GM12878 (cell line): ENCODE measurements around the gene GTF3C1. TPM values are rescaled to one million over a fixed set of nuclear protein-coding genes. Genes with fewer than 3 reads are reported as not detected.

Experiments
- ATAC-seq: fragments of 200-7000 bp; cut with Tn5 transposase; 3 replicates; pipeline ENCODE4 v1.9.1; 2020; ENCODE audit warnings: mild to moderate bottlenecking, moderate library complexity
- BruUV-seq: library from RNA; stranded (reverse); fragments of 400-500 nt; replicated peaks from 2 replicates; lab custom pipeline; 2021; lab: Mats Ljungman, UMichigan
- CTCF ChIA-PET: fragments of 300-600 bp; sonication (Branson Sonifier 250); formaldehyde crosslinking; extraction: SDS; loops from one replicate; lab custom pipeline; 2021; ENCODE audit warnings: inconsistent platforms; lab: Yijun Ruan, JAX
- POLR2A ChIA-PET: fragments of 350-600 bp; formaldehyde crosslinking; extraction: SDS; loops from one replicate; lab custom pipeline; 2021; ENCODE audit warnings: inconsistent platforms; lab: Charles Lee
- RAD21 ChIA-PET: fragments of 300-600 bp; sonication (Branson Sonifier 250); formaldehyde crosslinking; loops from one replicate; lab custom pipeline; 2023; ENCODE audit warnings: antibody characterized with exemption; ENCODE audit not compliant: unreplicated experiment; lab: Charles Lee
- SMC1A ChIA-PET: fragments of 300-600 bp; sonication (Branson Sonifier 250); formaldehyde crosslinking; loops from one replicate; lab custom pipeline; 2023; ENCODE audit not compliant: unreplicated experiment, uncharacterized antibody; lab: Charles Lee
- DNase-seq: peaks from one replicate; pipeline ENCODE4 v3.0.0-alpha.2; 2011; ENCODE audit warnings: low read depth, low spot score
- FAIRE-seq: peaks from 3 replicates; lab custom pipeline; 2011; peaks lifted over from hg19 to GRCh38; lab: Jason Lieb, UNC
- H2AFZ ChIP-seq: 2 replicates; pipeline ENCODE4 v1.6.0; 2011; ENCODE audit warnings: low read depth, low read length, control low read depth; ENCODE audit not compliant: control insufficient read depth
- H3K27ac ChIP-seq: 2 replicates; pipeline ENCODE4 v1.5.1; 2011; ENCODE audit warnings: control low read depth; ENCODE audit not compliant: control insufficient read depth, insufficient read depth
- H3K27me3 ChIP-seq, 2 experiments: replicated peaks in 1 of 2; 2 replicates each; pipeline versions ENCODE4 v1.6.0 to v1.6.1; 2011; ENCODE audit warnings: low read length in 1 of 2; ENCODE audit not compliant: control insufficient read depth in 2 of 2, insufficient read depth in 2 of 2
- H3K36me3 ChIP-seq, 2 experiments: 2 replicates each; pipeline ENCODE4 v1.5.1; 2011; ENCODE audit warnings: low read length in 1 of 2; ENCODE audit not compliant: control insufficient read depth in 2 of 2, insufficient read depth in 2 of 2
- H3K4me1 ChIP-seq: 2 replicates; pipeline ENCODE4 v1.6.1; 2011; ENCODE audit warnings: mild to moderate bottlenecking, low read length, moderate library complexity, mixed read lengths; ENCODE audit not compliant: control insufficient read depth, insufficient read depth
- H3K4me2 ChIP-seq: 2 replicates; pipeline ENCODE4 v1.6.0; 2011; ENCODE audit warnings: control low read depth; ENCODE audit not compliant: control insufficient read depth, insufficient read depth
- H3K4me3 ChIP-seq: fragments of 200-600 bp; sonication (generic); 2 replicates; pipeline ENCODE4 v1.5.1; 2016
- H3K79me2 ChIP-seq: 2 replicates; pipeline ENCODE4 v1.6.0; 2011; ENCODE audit warnings: low read length; ENCODE audit not compliant: control insufficient read depth, insufficient read depth
- H3K9ac ChIP-seq: 2 replicates; pipeline ENCODE4 v1.8.0; 2011; ENCODE audit warnings: low read length, control low read depth, mixed read lengths; ENCODE audit not compliant: control insufficient read depth, insufficient read depth
- H3K9me3 ChIP-seq: replicated peaks from 3 replicates; pipeline ENCODE4 v1.5.1; 2011; ENCODE audit warnings: mild to moderate bottlenecking, low read length; ENCODE audit not compliant: control insufficient read depth, insufficient read depth
- H4K20me1 ChIP-seq: 2 replicates; pipeline ENCODE4 v1.6.0; 2011; ENCODE audit not compliant: control insufficient read depth, insufficient read depth
- MYC ChIP-seq: IDR thresholded peaks from 2 replicates; pipeline ENCODE4 v1.6.1; 2011; ENCODE audit warnings: mild to moderate bottlenecking, low read length, moderate library complexity, inconsistent platforms; ENCODE audit not compliant: insufficient read depth, insufficient replicate concordance, insufficient read length, severe bottlenecking
- SPI1 ChIP-seq: IDR thresholded peaks from 2 replicates; pipeline ENCODE4 v1.6.1; 2011; ENCODE audit warnings: low read depth, mild to moderate bottlenecking, low read length, moderate library complexity, borderline replicate concordance; ENCODE audit not compliant: insufficient read depth
- ZNF622 ChIP-seq: fragments of 450-650 bp; IDR thresholded peaks from 2 replicates; pipeline ENCODE4 v1.6.1; 2017; ENCODE audit warnings: mild to moderate bottlenecking, inconsistent platforms
- WGBS: methylation state at CpG from one replicate; pipeline ENCODE4 v1.1.6; 2016; ENCODE audit warnings: low lambda C conversion rate; ENCODE audit not compliant: insufficient replicate concordance, insufficient coverage; ENCODE audit errors: missing lambda C conversion rate; 5-methylcytosine and 5-hydroxymethylcytosine counted together
- in situ Hi-C: fragments of 300-500 bp; cut with MboI; formaldehyde crosslinking; loops from 9 replicates; pipeline ENCODE4 v1.14.3; 2018; ENCODE audit warnings: mixed read lengths
- intact Hi-C: fragments of 100-400 bp; cut with micrococcal nuclease; formaldehyde crosslinking; loops from one replicate; pipeline ENCODE4 v1.14.2; 2022; ENCODE audit not compliant: unreplicated experiment
- polyA plus RNA-seq, 11 experiments: library from polyadenylated mRNA; depleted of rRNA in 4 of 11; unstranded in 6 of 11; stranded (reverse) in 5 of 11; fragments of >200 nt; fragmentation: Nextera tagmentation in 4 of 11; fragmentation: Illumina TruSeq in 1 of 11; extraction: Ambion mirVana in 4 of 11; extraction: Trizol in 1 of 11; gene quantifications; 1 replicate in 1 of 11; 2 replicates in 10 of 11; pipeline versions ENCODE4 v1.2.1 to v1.2.3, GENCODE V29; 2011 to 2016; ENCODE audit warnings: inconsistent platforms in 2 of 11, missing spikeins in 2 of 11, low read depth in 1 of 11
- total RNA-seq, 4 experiments: library from RNA; depleted of rRNA in 3 of 4; stranded (reverse); fragments of >200 nt in 3 of 4; fragmentation: Illumina TruSeq in 1 of 4; extraction: Trizol in 1 of 4; gene quantifications; 2 replicates each; pipeline versions ENCODE4 v1.2.1 to v1.2.3, GENCODE V29; 2013 to 2021

Gene GTF3C1
- total and polyA plus RNA-seq, 10 of the 15 experiments (the other 5 are each of a cell fraction or from before 2014, with no cell fraction given): 0.98 to 60.9 (median 34.3) TPM

DNA sequence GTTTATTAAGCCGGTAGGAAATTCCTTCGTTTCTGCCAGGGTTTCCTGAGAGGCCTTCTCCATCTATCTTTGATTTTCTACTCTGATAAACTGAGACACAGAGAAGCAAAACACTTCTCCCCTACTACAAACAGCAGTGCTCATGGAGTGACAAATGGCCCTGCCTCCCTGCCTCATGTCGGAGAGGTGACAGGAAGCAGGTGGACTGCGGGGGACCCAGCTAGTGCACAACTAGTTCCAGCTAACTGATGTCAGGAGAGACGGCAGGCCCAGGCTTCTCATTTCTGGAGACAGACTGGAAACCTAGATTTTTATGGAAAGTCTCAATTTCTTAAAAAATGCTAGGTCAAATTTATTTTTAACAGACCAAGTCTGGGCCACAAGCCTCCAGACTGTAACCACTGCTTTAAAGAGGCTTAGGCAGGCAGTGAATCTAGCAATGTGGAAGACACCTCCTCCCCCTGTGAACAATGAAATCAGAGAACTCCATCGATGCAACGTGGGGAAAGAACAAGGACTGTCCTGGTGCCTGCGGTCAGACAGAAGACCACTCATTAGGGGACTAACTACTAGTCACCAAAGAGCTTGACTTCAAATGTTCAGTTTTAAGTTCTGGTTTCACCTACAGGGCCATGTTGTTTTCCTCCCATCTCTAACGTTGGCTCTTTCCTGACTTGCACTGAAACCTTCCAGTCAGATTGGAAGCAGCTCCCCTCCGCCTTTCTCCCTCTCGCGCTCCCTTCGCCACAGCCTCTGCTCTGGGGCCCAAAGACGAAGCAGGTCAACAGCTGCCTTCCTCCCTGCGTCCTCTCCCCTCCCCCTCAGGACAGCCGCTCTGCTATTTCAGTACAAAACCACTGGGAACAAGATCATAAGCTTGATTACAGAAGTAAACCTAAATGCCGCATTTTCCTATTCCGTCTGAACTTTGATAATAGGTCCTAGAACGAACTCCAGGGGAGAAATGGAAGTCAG lies 17.6 kb downstream of the GTF3C1 start:
- FAIRE-seq: no peak
- H2AFZ ChIP-seq: no peak overlapping the region
- no peaks in the 10 kb centered on the region for H3K9me3 ChIP-seq
- TF ChIP-seq MYC: no peak
- TF ChIP-seq, all 136 proteins: peak for 0
- H3K36me3 ChIP-seq: peaks cover 13 to 29% of the 10 kb centered on the region in 2 experiments; a peak in 3 of 4 replicates
- no peaks in the 10 kb centered on the region for H4K20me1 ChIP-seq
- intact Hi-C loops (no loop called here), in situ Hi-C loops (no loop called here)
- ChIA-PET CTCF (interaction anchor here (1.4 kb wide), 1 partner anchor 32 kb away, joined by 3 read pairs; no protein-coding TSS in a partner anchor), POLR2A (interaction anchor here (0.8 kb wide), 1 partner anchor 15 kb away, joined by 3 read pairs; no protein-coding TSS in a partner anchor), SMC1A (no interaction called here), RAD21 (interaction anchor here (0.6 kb wide), 1 partner anchor 415 kb away, joined by 3 read pairs; no protein-coding TSS in a partner anchor)
- 81% methylated on average over 19 of the region's 19 CpGs for WGBS
- no peak overlapping the region for H3K9ac ChIP-seq
- DNase-seq (no peak), ATAC-seq (no peak)
- no TSS peak for BruUV-seq
- no peak overlapping the region for H3K4me2 ChIP-seq
- no peaks in the 10 kb centered on the region for H3K27me3 ChIP-seq
- no peaks in the 10 kb centered on the region for H3K79me2 ChIP-seq
- no peak overlapping the region for H3K27ac ChIP-seq
- no peak overlapping the region for H3K4me3 ChIP-seq
- no peaks in the 10 kb centered on the region for H3K4me1 ChIP-seq

DNA sequence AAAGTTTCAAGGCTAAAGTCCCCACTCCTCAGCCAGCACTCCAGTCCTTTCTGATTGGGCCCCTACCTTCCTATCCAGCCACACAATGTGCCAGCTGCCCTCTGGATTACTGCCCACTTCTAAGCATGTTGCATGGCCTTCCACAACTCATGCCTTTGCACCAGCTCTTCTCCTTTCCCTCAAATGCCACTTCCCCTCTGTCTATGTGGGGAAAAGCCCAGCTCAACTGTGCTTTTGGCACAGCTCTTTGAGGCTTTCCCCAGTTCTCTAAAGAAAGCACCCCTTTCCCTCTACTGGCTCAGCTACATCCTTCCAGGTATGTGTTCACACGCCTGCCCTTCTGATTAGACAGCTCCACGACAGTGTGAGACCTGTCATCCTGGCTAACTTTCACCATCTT lies 18.5 kb downstream of the GTF3C1 start:
- no peak for ATAC-seq

More for the DNA sequence above, 18.5 kb downstream of the GTF3C1 start:
- H3K9ac ChIP-seq: no peak overlapping the region
- ChIA-PET SMC1A (no interaction called here), CTCF (no interaction called here), RAD21 (no interaction called here), POLR2A (no interaction called here)
- no peak overlapping the region for H2AFZ ChIP-seq
- in situ Hi-C loops: no loop called here
- intact Hi-C loops: no loop called here
- no peak for DNase-seq
- H3K79me2 ChIP-seq: no peaks in the 10 kb centered on the region
- H3K4me1 ChIP-seq: no peaks in the 10 kb centered on the region
- H3K27me3 ChIP-seq: no peaks in the 10 kb centered on the region
- H3K4me3 ChIP-seq: no peak overlapping the region
- peaks cover 13 to 20% of the 10 kb centered on the region in 2 experiments; a peak in 3 of 4 replicates for H3K36me3 ChIP-seq
- no TSS peak for BruUV-seq
- no peak for FAIRE-seq
- no peaks in the 10 kb centered on the region for H3K9me3 ChIP-seq
- peak; percentile 27; the same call in 1 of the 2 replicates for TF ChIP-seq SPI1
- no peak for TF ChIP-seq ZNF622
- no peak overlapping the region for H3K4me2 ChIP-seq
- H3K27ac ChIP-seq: no peak overlapping the region
- no peaks in the 10 kb centered on the region for H4K20me1 ChIP-seq
- 70% methylated on average over 2 of the region's 2 CpGs for WGBS
